Caco-2 (cell line): Measurements from ENCODE around the gene LRRD1. TPM values are rescaled to one million over a fixed set of nuclear protein-coding genes. Genes with fewer than 3 reads are reported as not detected.
"Not testable (repeated sequence)": the region's sequence is repeated elsewhere in the genome, so short reads cannot be mapped to it uniquely, and the experiment has no call there.

Experiments
- BruUV-seq: library from RNA; stranded (reverse); fragments of 400-500 nt; replicated peaks from 2 replicates; lab custom pipeline; 2021; lab: Mats Ljungman, UMichigan
- CTCF ChIA-PET: fragments of 300-600 bp; sonication (Branson Sonifier 250); formaldehyde crosslinking; loops from one replicate; lab custom pipeline; 2022; ENCODE audit warnings: antibody characterized with exemption; lab: Charles Lee
- POLR2A ChIA-PET: fragments of 300-600 bp; sonication (Branson Sonifier 250); formaldehyde crosslinking; loops from one replicate; lab custom pipeline; 2022; ENCODE audit warnings: antibody characterized with exemption; lab: Charles Lee
- DNase-seq, 2 experiments: peaks; one replicate each; pipeline versions ENCODE4 v3.0.0 to v3.0.0-alpha.2; 2020 to 2022
- H3K27me3 ChIP-seq: replicated peaks from 2 replicates; pipeline ENCODE4 v1.6.0; 2011; ENCODE audit warnings: low read length; ENCODE audit not compliant: control insufficient read depth, insufficient read depth
- H3K36me3 ChIP-seq: 2 replicates; pipeline ENCODE4 v1.5.1; 2011; ENCODE audit warnings: low read length; ENCODE audit not compliant: control insufficient read depth, insufficient read depth
- H3K4me1 ChIP-seq: fragments of 250-450 bp; sonication (Bioruptor Pico); 2 replicates; pipeline ENCODE4 v1.5.1; 2020; ENCODE audit warnings: mild to moderate bottlenecking
- H3K4me3 ChIP-seq: 2 replicates; pipeline ENCODE4 v1.5.1; 2011; ENCODE audit warnings: low read depth, mild to moderate bottlenecking, control low read depth, low read length
- H3K9me3 ChIP-seq: fragments of 250-450 bp; sonication (Bioruptor Pico); 2 replicates; pipeline ENCODE4 v1.5.1; 2020; ENCODE audit warnings: mild to moderate bottlenecking, moderate library complexity
- H3K27ac Mint-ChIP-seq: one replicate; pipeline ENCODE4 v1.8.0; 2022; ENCODE audit warnings: mixed read lengths; ENCODE audit not compliant: unreplicated experiment
- H3K27me3 Mint-ChIP-seq: one replicate; pipeline ENCODE4 v1.8.0; 2022; ENCODE audit warnings: mixed read lengths; ENCODE audit not compliant: insufficient read depth, unreplicated experiment
- H3K36me3 Mint-ChIP-seq: one replicate; pipeline ENCODE4 v1.8.0; 2022; ENCODE audit warnings: mild to moderate bottlenecking, mixed read lengths; ENCODE audit not compliant: insufficient read depth, unreplicated experiment
- H3K4me1 Mint-ChIP-seq: one replicate; pipeline ENCODE4 v1.8.0; 2022; ENCODE audit warnings: low read depth, mixed read lengths; ENCODE audit not compliant: unreplicated experiment
- H3K4me3 Mint-ChIP-seq: one replicate; pipeline ENCODE4 v1.8.0; 2022; ENCODE audit warnings: mild to moderate bottlenecking, moderate library complexity, mixed read lengths; ENCODE audit not compliant: unreplicated experiment
- H3K9me3 Mint-ChIP-seq: one replicate; pipeline ENCODE4 v1.8.0; 2022; ENCODE audit warnings: mixed read lengths; ENCODE audit not compliant: unreplicated experiment
- intact Hi-C: fragments of 100-400 bp; cut with micrococcal nuclease; formaldehyde crosslinking; loops from one replicate; pipeline ENCODE4 v1.10.0; 2022; ENCODE audit not compliant: unreplicated experiment
- total RNA-seq: library from RNA; stranded (reverse); gene quantifications from 2 replicates; pipeline ENCODE4 v1.2.3, GENCODE V29; 2022
- TF ChIP-seq, protein P1 (sequence below), 2 experiments: fragments of 200-600 bp in 1 of 2; IDR thresholded peaks; 1 replicate in 1 of 2; 2 replicates in 1 of 2; pipeline versions ENCODE4 v1.5.1 to v1.8.0; 2011 to 2022; ENCODE audit warnings: antibody characterized with exemption in 1 of 2, control low read depth in 1 of 2, inconsistent platforms in 1 of 2, low read depth in 1 of 2, low read length in 1 of 2, mild to moderate bottlenecking in 1 of 2, moderate library complexity in 1 of 2; ENCODE audit not compliant: insufficient read depth in 1 of 2, severe bottlenecking in 1 of 2, unreplicated experiment in 1 of 2

LRRD1 gene
- total RNA-seq, 1 experiment from 2014 or later = not detected

DNA sequence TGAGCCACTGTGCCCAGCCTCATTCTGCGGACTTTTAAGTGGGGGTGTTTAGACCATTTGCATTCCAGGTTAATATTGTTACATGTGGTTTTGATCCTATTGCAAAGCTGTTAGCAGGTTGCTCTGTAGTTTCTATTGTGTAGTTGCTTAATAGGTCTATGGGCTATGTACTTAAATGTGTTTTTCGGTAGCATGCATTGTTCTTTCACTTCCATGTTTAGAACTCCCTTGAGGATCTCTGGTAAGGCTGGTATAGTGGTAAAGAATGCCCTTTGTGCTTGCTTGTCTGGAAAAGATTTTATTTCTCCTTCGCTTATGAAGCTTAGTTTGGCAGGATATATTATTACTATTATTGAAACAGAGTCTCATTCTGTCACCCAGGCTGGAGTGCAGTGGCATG is 13.4 kb upstream of the LRRD1 start:
- Histone ChIP-seq H3K9me3 (no peaks in the 10 kb centered on the region; the same call in 1 of the 2 replicates), H3K36me3 (no peaks in the 10 kb centered on the region), H3K4me3 (no peak overlapping the region), H3K4me1 (no peaks in the 10 kb centered on the region), H3K27me3 (no peaks in the 10 kb centered on the region)
- ChIA-PET CTCF (no interaction called here), POLR2A (no interaction called here)
- DNase-seq = no peak
- BruUV-seq = no TSS peak
- Mint-ChIP-seq H3K9me3 (peaks cover 54% of the 10 kb centered on the region), H3K27me3 (no peaks in the 10 kb centered on the region), H3K36me3 (peaks cover 24% of the 10 kb centered on the region), H3K27ac (no peak overlapping the region), H3K4me1 (no peaks in the 10 kb centered on the region), H3K4me3 (no peak overlapping the region)
- TF ChIP-seq, protein P1, sequence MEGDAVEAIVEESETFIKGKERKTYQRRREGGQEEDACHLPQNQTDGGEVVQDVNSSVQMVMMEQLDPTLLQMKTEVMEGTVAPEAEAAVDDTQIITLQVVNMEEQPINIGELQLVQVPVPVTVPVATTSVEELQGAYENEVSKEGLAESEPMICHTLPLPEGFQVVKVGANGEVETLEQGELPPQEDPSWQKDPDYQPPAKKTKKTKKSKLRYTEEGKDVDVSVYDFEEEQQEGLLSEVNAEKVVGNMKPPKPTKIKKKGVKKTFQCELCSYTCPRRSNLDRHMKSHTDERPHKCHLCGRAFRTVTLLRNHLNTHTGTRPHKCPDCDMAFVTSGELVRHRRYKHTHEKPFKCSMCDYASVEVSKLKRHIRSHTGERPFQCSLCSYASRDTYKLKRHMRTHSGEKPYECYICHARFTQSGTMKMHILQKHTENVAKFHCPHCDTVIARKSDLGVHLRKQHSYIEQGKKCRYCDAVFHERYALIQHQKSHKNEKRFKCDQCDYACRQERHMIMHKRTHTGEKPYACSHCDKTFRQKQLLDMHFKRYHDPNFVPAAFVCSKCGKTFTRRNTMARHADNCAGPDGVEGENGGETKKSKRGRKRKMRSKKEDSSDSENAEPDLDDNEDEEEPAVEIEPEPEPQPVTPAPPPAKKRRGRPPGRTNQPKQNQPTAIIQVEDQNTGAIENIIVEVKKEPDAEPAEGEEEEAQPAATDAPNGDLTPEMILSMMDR (IDR thresholded peaks at IDR 0.05; ENCODE audit: insufficient read depth in 1 of 2, low read depth in 1 of 2, low read length in 1 of 2, severe bottlenecking in 1 of 2, unreplicated experiment in 1 of 2) = no peak
- intact Hi-C loops = no loop called here

DNA sequence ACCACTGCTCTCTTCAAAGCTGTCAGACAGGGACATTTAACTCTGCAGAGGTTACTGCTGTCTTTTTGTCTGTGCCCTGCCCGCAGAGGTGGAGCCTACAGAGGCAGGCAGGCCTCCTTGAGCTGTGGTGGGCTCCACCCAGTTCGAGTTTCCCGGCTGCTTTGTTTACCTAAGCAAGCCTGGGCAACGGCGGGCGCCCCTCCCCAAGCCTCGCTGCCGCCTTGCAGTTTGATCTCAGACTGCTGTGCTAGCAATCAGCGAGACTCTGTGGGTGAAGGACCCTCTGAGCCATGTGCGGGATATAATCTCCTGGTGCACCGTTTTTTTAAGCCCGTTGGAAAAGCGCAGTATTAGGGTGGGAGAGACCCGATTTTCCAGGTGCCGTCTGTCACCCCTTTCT is 10.3 kb upstream of the LRRD1 start:
- H3K27ac Mint-ChIP-seq, DNase-seq, H3K36me3 ChIP-seq, POLR2A ChIA-PET, H3K4me3 Mint-ChIP-seq, H3K4me3 ChIP-seq, H3K9me3 ChIP-seq, H3K27me3 ChIP-seq, intact Hi-C loops, H3K27me3 Mint-ChIP-seq, H3K4me1 Mint-ChIP-seq, H3K4me1 ChIP-seq, CTCF ChIA-PET, BruUV-seq: not testable (repeated sequence)
- peaks cover 16% of the 10 kb centered on the region for H3K36me3 Mint-ChIP-seq
- H3K9me3 Mint-ChIP-seq = peaks cover 41% of the 10 kb centered on the region

DNA sequence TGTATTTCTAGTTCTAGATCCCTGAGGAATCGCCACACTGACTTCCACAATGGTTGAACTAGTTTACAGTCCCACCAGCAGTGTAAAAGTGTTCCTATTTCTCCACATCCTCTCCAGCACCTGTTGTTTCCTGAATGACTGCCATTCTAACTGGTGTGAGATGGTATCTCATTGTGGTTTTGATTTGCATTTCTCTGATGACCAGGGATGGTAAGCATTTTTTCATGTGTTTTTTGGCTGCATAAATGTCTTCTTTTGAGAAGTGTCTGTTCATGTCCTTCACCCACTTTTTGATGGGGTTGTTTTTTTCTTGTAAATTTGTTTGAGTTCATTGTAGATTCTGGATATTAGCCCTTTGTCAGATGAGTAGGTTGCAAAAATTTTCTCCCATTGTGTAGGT is 5.4 kb upstream of the LRRD1 start:
- H3K9me3 ChIP-seq, DNase-seq, H3K4me1 ChIP-seq, H3K4me1 Mint-ChIP-seq, BruUV-seq, H3K27me3 ChIP-seq, POLR2A ChIA-PET, H3K27ac Mint-ChIP-seq, H3K27me3 Mint-ChIP-seq, H3K4me3 ChIP-seq, CTCF ChIA-PET, H3K4me3 Mint-ChIP-seq, H3K36me3 ChIP-seq, H3K36me3 Mint-ChIP-seq, intact Hi-C loops: not testable (repeated sequence)
- peaks cover 12% of the 10 kb centered on the region for H3K9me3 Mint-ChIP-seq

DNA sequence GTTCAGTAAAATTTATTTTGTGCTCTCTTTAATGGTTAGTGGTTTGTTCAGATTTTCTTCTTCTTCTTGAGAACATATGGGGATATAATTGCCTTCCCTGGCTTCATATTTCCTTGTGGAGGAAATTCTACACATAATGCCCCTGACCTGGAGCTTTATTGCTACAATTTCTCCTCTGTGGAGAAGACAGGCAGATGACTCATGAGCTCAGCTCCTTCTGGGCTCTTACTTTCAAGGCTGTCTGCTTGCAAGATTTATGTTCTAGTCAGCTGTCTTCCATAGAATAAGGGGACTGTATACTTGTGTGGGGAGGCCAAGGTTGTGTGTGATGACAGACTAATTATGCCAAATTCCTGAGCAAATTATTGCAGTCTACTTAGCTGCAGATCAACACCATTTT is 1.6 kb downstream of the LRRD1 start:
- no TSS peak for BruUV-seq
- H3K9me3 ChIP-seq = no peaks in the 10 kb centered on the region
- Mint-ChIP-seq H3K27ac (no peak overlapping the region), H3K36me3 (no peaks in the 10 kb centered on the region), H3K27me3 (peaks cover 2% of the 10 kb centered on the region), H3K4me1 (no peaks in the 10 kb centered on the region), H3K9me3 (no peaks in the 10 kb centered on the region), H3K4me3 (no peak overlapping the region)
- H3K4me1 ChIP-seq = no peaks in the 10 kb centered on the region
- no peaks in the 10 kb centered on the region for H3K27me3 ChIP-seq
- ChIA-PET POLR2A (no interaction called here), CTCF (interaction anchor here (1.0 kb wide), 1 partner anchor 247 kb away, joined by 3 read pairs; no protein-coding TSS in a partner anchor)
- H3K4me3 ChIP-seq = no peak overlapping the region
- no peaks in the 10 kb centered on the region for H3K36me3 ChIP-seq
- intact Hi-C loops = no loop called here
- TF ChIP-seq, protein P1 (IDR thresholded peaks at IDR 0.05; ENCODE audit: insufficient read depth in 1 of 2, low read depth in 1 of 2, low read length in 1 of 2, severe bottlenecking in 1 of 2, unreplicated experiment in 1 of 2) = no peak
- no peak for DNase-seq

DNA sequence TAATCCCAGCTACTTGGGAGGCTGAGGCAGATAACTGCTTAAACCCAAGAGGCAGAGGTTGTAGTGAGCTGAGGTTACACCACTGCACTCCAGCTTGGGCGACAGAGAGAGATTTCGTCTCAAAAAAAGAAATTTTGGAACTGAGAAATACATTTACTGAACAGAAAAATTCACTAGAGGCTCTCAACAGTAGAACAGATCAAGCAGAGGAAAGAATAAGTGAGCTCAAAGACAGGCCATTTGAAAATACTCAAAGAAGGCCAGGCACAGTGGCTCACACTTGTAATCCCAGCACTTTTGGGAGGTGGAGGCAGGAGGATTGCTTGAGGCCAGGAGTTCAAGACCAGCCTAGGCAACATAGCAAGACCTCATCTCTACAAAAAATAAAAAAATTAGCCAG is 9.4 kb downstream of the LRRD1 start:
- H3K27ac Mint-ChIP-seq, H3K36me3 Mint-ChIP-seq, H3K4me1 Mint-ChIP-seq, H3K4me1 ChIP-seq, CTCF ChIA-PET, H3K9me3 ChIP-seq, H3K36me3 ChIP-seq, H3K4me3 ChIP-seq, BruUV-seq, H3K27me3 ChIP-seq, H3K4me3 Mint-ChIP-seq, intact Hi-C loops, POLR2A ChIA-PET, DNase-seq: not testable (repeated sequence)
- peaks cover 13% of the 10 kb centered on the region for H3K9me3 Mint-ChIP-seq
- peaks cover 13% of the 10 kb centered on the region for H3K27me3 Mint-ChIP-seq
